ES-I3 (cell line): ENCODE data around the gene FMC1.
"Not testable (repeated sequence)": the region's sequence is repeated elsewhere in the genome, so short reads cannot be mapped to it uniquely, and the experiment has no call there.

Experiments
- H3K36me3 ChIP-seq: 2 replicates; pipeline ENCODE4 v1.6.1; 2013; ENCODE audit warnings: mild to moderate bottlenecking, low read length, control low read depth, moderate library complexity; ENCODE audit not compliant: insufficient read depth
- H3K4me1 ChIP-seq: 2 replicates; pipeline ENCODE4 v1.6.1; 2013; ENCODE audit warnings: mild to moderate bottlenecking, control low read depth, low read length; ENCODE audit not compliant: insufficient read depth
- H3K9ac ChIP-seq: 2 replicates; pipeline ENCODE4 v1.6.1; 2013; ENCODE audit warnings: low read depth, mild to moderate bottlenecking, low read length, moderate library complexity
- H3K9me3 ChIP-seq: 2 replicates; pipeline ENCODE4 v1.6.1; 2013; ENCODE audit warnings: mild to moderate bottlenecking, low read length, moderate library complexity; ENCODE audit not compliant: control insufficient read depth, insufficient read depth

FMC1 gene, protein sequence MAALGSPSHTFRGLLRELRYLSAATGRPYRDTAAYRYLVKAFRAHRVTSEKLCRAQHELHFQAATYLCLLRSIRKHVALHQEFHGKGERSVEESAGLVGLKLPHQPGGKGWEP

DNA sequence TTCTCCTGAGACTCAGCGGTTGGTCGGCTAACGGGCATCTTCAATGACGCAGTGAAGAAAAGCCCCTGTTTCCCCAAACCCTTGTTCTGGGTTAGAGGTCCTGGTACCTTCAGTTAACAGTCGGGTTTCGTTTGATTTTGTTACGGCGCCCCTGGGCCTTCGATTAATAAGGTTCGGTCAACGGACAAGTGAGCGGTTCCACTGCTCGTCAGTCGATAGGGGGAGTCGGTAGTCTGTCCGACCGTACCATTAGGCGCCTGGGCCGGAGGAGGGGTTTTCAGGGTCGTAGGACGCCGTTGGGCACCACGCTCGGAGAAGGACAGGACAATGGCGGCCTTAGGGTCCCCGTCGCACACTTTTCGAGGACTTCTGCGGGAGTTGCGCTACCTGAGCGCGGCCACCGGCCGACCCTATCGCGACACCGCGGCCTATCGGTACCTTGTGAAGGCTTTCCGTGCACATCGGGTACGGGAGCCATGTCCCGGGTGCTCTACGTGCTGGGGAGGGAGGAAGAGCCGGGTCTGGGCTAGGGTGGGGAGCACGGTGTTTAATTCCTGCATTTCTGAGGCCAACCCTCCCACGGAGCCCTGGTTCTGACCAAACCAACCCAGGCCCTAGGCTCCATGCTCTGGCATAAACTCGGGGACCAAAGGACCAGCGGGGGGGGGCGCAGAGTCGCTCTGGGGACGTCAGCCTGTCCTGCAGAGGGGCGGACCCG lies at the start of gene FMC1:
FMC1 (plus strand) TSS at position 280 of the 718 bp plus-strand sequence; CDS start at position 328, 48 bp downstream.
- Histone ChIP-seq H3K9me3 (peaks cover 4% of the 10 kb centered on the region; the same call in 1 of the 2 replicates), H3K9ac (peak within 1 kb of the TSS; percentile 91), H3K4me1 (no peaks in the 10 kb centered on the region), H3K36me3 (0 out of 2 replicates have a peak, but pooled peaks cover 2% of the 10 kb centered on the region)

DNA sequence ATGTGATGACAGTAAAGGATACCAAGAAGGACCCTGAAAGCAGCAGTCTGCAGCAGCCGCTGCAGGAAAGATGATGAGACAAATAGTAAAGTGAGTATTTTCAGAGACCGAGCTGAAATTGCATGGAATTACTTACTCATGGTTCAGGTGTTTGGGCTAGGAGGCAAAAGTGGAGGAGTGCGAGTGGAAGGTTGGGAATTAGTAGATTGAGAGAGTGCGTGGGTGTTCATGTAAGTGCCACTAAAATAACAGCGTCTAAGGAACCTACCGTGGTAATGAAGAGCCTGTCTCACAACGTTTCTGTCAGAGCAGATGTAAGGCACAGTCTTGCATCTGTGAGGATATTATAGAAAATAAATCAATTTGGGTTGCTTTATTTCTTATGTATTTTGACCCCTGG lies 48.3 kb upstream of the FMC1 start:
- Histone ChIP-seq H3K9ac (no peak overlapping the region), H3K9me3 (no peaks in the 10 kb centered on the region), H3K4me1 (no peaks in the 10 kb centered on the region), H3K36me3 (no peaks in the 10 kb centered on the region; the same call in 1 of the 2 replicates)

DNA sequence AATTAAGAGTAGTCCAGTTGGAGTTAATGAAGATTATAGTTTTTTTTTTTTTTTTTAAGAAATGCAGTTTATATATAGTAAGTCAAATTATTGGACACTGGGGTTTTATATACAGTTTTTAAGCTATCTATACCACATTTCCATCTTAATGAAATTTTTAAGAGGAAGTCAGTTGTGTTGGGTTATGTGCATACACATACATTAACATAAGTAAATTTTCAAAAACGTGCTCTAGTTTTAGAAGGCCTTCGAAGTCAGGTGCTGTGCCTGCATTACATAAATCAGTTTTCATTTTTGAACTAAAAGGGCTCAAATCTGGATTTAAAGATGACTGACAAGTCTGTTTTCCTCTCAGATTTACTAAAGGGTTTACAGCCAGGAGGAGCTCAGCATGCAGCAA lies 47.6 kb upstream of the FMC1 start:
- Histone ChIP-seq H3K9me3 (no peaks in the 10 kb centered on the region), H3K36me3 (no peaks in the 10 kb centered on the region)

DNA sequence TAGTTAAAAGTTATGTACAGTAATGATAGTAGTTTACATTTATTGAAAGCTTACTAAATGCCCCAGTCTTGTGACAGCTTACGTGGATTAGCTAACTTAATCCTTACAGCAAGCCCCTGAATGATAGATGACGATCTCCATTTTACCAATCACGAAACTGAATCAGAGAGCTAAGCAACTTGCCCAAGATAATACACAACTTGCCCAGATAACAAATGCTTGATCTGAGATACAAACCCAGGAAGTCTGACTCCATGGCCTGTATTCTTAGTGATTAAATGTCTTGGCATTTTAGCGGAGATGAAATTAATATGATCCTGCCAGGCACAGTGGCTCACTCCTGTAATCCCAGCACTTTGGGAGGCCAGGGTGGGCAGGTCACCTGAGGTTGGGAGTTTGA lies 46.9 kb upstream of the FMC1 start:
- Histone ChIP-seq H3K36me3 (no peaks in the 10 kb centered on the region; the same call in 1 of the 2 replicates), H3K9ac (no peak overlapping the region), H3K9me3 (no peaks in the 10 kb centered on the region), H3K4me1 (no peaks in the 10 kb centered on the region)

More for the DNA sequence above, 47.6 kb upstream of the FMC1 start:
- H3K4me1 ChIP-seq: no peaks in the 10 kb centered on the region
- H3K9ac ChIP-seq: no peak overlapping the region

DNA sequence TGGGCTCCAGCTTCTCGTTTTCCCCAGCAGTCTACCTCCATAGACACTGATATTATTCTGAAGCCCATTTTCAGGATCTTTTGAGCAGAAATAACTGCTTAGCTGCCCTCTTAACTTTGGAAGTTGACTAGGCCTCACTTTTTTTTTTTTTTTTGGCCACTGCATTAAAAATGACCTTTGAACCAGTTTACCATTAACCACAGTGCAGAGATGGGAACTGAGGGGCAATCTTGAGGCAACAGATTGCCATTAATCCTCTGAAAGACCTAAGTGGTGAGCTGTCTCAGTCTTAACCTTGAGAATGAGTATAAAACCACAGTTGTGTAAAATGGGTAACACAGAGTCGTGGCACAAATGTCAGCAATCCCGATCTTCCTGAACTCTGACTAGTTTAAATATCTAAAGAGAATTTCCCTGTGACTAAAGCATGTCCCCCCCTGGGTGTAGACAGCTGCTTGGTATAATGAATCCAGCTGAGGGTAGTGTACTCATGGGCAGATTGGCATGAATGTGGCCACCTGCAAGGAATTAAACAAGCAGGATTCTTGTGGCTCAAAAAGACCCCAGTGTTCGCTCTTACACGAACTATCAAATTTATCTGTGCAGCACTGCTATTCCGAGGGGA lies 46.1 kb upstream of the FMC1 start:
- Histone ChIP-seq H3K4me1 (no peaks in the 10 kb centered on the region), H3K9me3 (no peaks in the 10 kb centered on the region), H3K36me3 (no peaks in the 10 kb centered on the region; the same call in 1 of the 2 replicates), H3K9ac (no peak overlapping the region)

DNA sequence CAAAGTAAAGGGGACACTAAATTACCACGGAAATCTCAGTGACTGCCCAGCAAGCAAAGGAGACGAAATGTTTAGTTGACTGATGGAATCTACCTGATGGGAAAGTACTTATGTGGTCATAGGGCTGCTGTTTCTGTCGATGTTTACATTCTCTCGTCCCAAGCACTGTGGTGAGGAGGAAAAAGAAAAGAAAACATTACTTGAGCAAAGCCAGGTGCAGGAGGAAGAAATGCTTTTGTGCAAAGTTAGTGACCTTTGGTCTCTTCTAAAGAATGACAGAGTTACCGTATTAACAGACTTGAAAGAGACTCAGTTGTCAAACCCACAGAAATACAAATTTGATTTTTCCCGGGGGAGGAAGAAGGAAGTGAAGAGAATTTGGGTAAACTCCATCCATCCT lies 43.3 kb upstream of the FMC1 start:
- no peaks in the 10 kb centered on the region for H3K9me3 ChIP-seq
- H3K4me1 ChIP-seq: no peaks in the 10 kb centered on the region
- no peak overlapping the region for H3K9ac ChIP-seq
- peaks cover 5% of the 10 kb centered on the region for H3K36me3 ChIP-seq

DNA sequence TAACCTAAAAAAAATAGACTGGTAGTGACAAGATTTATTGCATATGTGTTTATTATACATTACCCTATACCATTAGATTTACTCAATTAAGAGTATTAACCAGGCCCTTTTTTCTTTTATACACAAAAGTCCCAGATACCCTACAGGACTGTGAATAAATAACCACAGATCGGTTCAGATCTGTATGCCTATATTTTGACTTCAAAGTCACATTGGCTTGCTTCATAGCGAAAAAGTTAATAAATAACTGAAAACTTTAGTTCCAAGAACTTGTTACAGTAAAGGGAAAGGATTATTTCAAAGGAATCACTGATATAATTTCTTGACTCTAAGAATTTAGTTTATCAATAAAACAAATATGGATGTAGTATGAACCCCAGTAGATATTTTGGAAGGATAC lies 41.8 kb upstream of the FMC1 start:
- no peaks in the 10 kb centered on the region for H3K4me1 ChIP-seq
- H3K36me3 ChIP-seq: peaks cover 5% of the 10 kb centered on the region
- H3K9me3 ChIP-seq: no peaks in the 10 kb centered on the region
- no peak overlapping the region for H3K9ac ChIP-seq

DNA sequence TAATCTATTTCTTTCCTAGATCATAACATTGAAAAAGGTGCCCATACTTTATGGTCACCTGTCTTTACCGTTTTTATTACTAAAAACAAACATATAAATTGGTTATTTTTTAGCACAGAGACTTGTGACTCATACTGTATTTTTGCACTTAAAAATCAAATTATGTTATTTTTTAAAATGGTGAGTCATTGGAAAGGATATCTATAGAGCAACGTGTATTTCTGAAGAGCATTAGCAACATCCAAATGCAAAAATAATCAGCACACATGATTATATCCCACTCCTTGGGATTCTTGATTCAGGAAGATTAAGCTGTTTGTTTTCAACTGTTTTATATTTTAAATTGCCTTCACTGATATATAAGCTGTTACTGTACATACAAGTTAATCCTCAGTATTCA lies 40.7 kb upstream of the FMC1 start:
- Histone ChIP-seq H3K4me1 (no peaks in the 10 kb centered on the region), H3K9ac (no peak overlapping the region), H3K9me3 (no peaks in the 10 kb centered on the region), H3K36me3 (peaks cover 5% of the 10 kb centered on the region)

DNA sequence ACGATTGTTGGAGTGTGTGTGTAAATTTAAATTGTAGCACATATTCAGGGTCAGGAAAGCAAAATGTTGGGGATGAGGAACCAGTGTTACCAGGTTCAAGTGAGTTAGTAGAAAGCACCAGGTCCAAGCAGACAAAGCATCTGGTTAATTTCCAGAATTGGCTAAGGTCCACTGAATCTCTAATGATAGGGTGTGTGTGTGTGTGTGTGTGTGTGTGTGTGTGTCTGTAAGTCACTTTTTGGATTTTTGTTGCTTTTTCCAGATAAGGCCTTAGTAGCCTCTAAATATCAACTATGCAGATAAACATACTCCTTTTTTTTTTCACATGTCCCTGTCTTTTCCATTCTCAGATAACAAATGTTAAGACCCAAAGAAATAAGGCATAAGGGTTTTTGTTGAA lies 36.6 kb upstream of the FMC1 start:
- H3K36me3 ChIP-seq: peaks cover 5% of the 10 kb centered on the region; the same call in 1 of the 2 replicates
- no peak overlapping the region for H3K9ac ChIP-seq
- no peaks in the 10 kb centered on the region for H3K9me3 ChIP-seq
- peaks cover 4% of the 10 kb centered on the region; the same call in 1 of the 2 replicates for H3K4me1 ChIP-seq

DNA sequence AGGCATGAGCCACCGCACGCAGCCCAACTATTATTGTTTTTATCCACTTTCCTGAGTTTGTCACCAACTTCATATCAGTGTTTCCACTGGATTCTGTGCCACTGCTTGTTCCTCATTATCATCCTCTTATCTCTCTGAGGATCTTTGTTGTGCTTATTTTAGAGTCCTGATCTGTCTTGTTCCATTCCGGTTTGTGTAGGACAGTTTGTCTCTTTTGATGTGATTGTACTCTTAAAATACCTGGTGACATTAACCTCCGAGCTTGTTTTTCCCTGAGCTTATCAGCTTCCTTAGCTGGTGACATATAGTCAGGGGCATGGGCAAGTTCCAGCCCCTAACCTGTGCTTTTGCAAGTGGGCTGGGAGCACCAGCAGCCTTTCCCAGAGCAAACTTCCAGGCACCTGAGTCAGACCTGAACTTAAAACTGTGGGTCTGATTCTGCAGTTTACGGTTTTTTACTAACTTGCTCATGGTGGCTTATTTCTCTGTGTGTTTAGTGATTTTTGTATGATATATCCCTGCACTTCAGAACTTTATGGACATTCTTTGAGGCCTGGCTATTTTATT lies 23.1 kb upstream of the FMC1 start:
- no peaks in the 10 kb centered on the region for H3K9me3 ChIP-seq
- H3K9ac ChIP-seq: no peak overlapping the region
- no peaks in the 10 kb centered on the region for H3K36me3 ChIP-seq
- H3K4me1 ChIP-seq: no peaks in the 10 kb centered on the region

DNA sequence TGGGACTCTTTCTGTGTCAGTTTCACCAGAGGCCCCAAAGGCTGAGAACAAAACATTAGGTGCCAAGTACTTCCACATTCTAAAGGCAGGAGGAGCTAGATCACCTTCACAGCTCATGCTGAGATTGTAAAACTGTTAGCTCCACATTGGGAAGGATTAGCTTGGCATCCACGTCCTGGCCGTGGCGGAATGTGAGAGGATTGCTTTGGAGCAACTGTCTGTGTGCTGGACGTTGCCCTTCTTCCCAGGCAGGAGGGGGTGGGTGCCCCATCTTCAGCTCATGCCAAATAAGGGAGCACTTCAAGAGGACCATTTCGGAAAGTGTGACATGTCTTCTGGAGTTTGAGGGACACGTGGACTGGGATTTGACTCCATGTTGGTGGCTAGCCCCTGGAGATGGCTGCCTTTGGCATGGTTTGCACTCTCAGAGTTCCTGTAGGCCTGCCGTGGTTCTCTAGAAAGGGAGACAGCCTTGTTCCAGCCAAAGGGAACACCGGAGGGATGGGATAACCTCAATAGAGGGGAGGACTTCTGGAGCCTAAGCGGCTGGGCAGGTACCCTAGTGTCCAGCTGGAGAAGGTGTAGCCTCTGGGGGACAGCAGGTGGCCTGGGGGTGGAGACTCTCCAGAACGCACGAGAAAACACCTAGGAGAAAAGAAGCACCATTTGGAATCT lies 19.9 kb upstream of the FMC1 start:
- no peaks in the 10 kb centered on the region for H3K4me1 ChIP-seq
- no peaks in the 10 kb centered on the region for H3K36me3 ChIP-seq
- H3K9ac ChIP-seq: no peak overlapping the region
- no peaks in the 10 kb centered on the region for H3K9me3 ChIP-seq

DNA sequence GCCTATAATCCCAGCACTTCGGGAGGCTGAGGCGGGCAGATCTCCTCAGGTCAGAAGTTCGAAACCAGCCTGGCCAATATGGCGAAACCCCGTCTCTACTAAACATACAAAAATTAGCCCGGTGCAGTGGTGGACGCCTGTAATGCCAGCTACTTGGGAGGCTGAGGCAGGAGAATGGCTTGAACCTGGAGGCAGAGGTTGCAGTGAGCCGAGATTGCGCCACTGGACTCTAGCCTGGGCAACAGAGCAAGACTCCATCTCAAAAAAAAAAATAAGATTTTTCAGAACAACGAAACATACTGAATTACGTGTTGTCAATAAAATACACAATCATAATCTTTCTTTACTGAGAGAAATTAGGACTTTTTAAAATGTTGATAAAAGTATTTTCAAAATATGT lies 16.4 kb upstream of the FMC1 start:
- not testable (repeated sequence) for H3K9me3 ChIP-seq, H3K4me1 ChIP-seq, H3K9ac ChIP-seq, H3K36me3 ChIP-seq

DNA sequence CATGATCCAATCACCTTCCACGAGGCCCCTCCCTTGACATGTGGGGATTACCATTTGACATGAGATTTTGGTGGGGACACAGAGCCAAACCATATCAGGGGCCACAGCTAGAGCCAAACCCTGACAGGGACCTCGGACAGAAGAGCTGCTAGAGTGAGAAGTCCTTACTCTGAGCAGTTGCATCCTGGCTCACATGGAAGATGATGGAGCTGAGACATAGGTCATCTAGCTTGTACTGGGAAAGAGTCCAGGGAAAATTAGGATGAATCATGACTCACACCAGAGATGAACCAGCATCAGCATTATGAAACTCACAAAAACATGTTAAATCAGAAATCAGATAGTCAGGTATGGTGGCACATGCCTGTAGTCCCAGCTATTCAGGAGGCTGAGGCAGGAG lies 12.8 kb upstream of the FMC1 start:
- Histone ChIP-seq H3K9me3 (no peaks in the 10 kb centered on the region), H3K9ac (no peak overlapping the region), H3K36me3 (no peaks in the 10 kb centered on the region), H3K4me1 (no peaks in the 10 kb centered on the region)

DNA sequence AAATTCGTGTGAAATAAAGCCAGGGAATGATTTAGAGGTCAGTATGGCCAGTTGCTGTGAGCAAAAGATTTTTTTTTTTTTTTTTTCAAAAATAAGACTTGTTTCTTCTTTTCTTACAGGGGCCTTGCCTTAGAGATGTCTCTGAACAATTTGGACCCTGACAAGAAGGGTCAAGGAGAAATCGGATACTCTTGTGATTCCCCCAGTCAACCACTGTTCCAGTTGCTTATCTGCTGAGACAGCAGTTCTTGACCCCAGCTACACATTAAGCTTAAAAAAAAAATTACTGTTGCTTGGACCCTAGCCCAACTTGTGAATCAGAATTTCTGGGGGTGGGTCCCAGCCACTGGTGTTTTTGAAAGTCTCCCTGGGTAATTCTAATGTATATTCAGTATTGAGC lies 12.0 kb upstream of the FMC1 start:
- H3K9ac ChIP-seq: no peak overlapping the region
- no peaks in the 10 kb centered on the region for H3K9me3 ChIP-seq
- H3K4me1 ChIP-seq: no peaks in the 10 kb centered on the region
- no peaks in the 10 kb centered on the region for H3K36me3 ChIP-seq
